G401.6 (cell line): ENCODE results near the gene ARPP19.
"Not testable (repeated sequence)": the region's sequence is repeated elsewhere in the genome, so short reads cannot be mapped to it uniquely, and the experiment has no call there.

Source experiments
- FAIRE-seq: peaks from 2 replicates; lab custom pipeline; 2012; peaks lifted over from hg19 to GRCh38; lab: Jason Lieb, UNC

Gene ARPP19

DNA sequence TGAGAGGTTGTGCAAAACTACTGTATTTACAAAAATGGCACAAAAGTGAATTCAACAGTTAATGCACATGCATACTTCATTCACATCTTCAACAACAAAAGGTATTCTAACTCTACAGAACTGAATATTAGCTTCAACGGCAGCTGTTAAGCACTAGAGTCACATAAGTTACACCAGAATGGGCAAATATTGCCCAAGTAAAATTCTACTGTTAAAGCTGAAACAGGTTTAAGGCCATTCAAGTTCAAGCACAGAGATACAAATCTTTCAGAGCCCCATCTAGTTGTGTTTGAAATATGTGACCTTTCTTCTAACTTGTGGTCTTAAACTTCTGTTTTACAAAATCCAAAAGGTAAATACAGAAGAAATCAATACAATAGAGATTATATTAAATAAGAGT lies 17.6 kb downstream of the ARPP19 start:
- FAIRE-seq = not testable (repeated sequence)

GRCh38 chr15:52546031-52546751 lies 22.6 kb downstream of the ARPP19 start:
- FAIRE-seq = no peak

GRCh38 chr15:52540374-52541012 lies 28.3 kb downstream of the ARPP19 start:
- FAIRE-seq = no peak

DNA sequence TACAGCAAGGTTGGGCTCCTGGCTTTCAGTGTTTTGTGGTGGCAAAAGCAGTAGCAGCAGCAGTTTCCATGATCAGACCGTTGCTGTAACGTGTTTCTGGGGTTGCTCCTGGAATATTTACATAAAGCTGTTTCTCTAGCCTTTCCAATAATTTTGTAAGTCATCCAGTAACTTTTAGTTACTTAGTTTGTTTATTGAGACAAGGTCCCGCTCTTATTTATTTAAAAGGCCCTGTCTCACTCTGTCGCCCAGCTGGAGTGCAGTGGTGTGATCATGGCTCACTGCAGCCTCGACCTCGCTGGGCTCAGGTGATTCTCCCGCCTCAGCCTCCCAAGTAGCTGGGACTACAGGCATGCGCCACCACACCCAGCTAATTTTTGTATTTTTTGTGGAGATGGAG lies 31.4 kb downstream of the ARPP19 start:
- no peak for FAIRE-seq

- no peak for FAIRE-seq
Measured at GRCh38 chr15:52532427-52532826, 36.4 kb downstream of the ARPP19 start.

GRCh38 chr15:52529940-52530339 lies 38.9 kb downstream of the ARPP19 start:
- FAIRE-seq = no peak

GRCh38 chr15:52529341-52529924 lies 39.4 kb downstream of the ARPP19 start:
- no peak for FAIRE-seq

DNA sequence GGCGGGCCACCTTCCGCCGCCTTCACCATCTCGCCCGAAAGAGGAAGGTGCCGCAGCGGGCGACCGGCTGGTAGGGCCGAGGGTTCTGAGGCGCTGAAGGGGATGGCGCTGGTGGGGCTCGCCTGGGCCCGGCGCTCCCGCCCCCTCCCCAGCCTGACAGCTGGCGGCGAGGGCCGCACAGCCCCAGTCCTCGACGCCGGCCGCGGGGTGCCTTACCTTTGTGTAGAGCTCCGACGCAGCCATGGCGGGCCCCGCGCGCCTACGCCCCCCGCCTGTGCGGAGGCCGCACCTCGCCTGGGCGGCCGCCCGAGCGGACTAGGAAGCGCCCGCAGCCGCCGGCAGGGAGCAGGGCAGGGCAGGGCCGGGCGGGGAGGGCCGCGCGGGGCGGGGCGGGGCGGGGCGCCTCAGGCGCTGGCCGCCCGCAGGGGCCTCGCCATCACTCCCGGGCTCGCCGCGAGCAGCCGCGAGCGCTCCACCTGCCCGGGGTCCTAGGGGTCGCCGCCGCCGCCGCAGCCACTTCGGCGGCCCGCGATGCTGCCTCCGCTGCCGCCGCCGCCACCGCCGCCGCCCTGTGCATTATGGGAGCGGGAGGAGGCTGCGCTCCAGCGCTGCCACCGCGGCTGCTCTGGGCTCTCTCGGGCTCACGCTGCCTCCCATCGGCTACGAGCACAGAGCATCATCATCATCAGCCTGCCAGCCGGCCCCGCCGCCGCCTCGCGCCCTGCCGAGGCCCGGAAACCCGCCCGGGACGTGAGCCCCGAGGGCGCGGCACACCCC lies 40.1 kb downstream of the ARPP19 start, which contains the start of gene MYO5A:
Gene MYO5A (minus strand): TSS at position 317 of the 777 bp plus-strand sequence. CDS start 74 bp downstream, at position 243.
- no peak for FAIRE-seq

GRCh38 chr15:52527911-52528563 lies 40.8 kb downstream of the ARPP19 start:
- FAIRE-seq = no peak

GRCh38 chr15:52527196-52527910 lies 41.5 kb downstream of the ARPP19 start:
- no peak for FAIRE-seq

DNA sequence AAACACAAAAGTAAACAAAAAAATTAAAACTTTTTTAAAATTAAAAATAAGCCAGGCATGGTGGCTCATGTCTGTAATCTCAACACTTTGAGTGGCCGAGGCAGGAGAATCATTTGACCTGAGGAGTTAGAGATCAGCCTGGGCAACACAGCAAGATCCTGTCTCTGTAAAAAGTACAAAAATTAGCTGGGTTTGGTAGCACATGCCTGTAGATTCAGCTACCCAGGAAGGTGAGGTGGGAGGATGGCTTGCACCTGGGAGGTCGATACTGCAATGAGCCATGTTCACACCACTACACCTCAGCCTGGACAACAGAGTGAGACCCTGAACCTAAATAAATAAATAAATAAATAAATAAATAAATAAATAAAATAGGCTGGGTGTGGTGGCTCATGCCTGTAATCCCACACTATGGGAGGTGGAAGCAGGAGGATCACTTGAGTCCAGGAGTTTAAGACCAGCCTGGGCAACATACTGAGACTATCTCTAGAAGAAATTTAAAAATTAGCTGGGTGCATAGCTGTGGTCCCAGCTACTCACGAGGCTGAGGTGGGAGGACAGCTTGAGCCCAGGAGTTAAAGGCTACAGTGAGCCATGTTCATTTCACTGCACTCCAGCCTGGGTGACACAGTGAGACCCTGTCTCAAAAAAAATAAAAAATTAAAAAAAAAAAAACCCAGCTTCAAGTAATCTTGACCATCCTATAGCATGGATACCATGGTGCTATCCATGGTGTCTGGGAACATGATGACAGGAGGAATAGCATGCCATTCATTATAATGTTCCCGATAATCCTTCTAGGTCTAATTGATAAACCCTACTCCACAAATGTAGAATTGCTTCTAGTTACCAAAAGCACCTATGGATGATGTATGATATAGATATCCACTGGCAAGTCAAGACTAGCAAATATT lies 44.4 kb downstream of the ARPP19 start:
- FAIRE-seq = no peak

DNA sequence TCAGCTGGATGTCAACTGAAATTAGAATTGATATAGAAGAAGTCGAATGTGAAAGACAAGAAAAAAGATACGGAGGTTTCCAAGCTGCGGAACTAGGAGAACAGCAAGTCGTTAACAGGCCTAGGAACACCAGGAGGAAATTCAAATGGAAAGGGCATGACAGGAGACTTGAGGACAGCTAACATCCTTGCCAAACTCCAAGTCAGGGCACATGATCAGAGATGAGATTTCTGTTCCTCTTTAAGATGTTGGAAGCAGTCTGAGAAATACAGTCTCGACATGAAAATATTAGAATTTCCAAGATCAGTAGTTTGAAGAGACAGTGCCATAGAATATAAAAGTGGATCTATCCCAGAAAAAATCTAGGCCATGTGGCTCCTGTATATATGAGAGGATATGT lies 45.2 kb downstream of the ARPP19 start:
- FAIRE-seq = no peak

DNA sequence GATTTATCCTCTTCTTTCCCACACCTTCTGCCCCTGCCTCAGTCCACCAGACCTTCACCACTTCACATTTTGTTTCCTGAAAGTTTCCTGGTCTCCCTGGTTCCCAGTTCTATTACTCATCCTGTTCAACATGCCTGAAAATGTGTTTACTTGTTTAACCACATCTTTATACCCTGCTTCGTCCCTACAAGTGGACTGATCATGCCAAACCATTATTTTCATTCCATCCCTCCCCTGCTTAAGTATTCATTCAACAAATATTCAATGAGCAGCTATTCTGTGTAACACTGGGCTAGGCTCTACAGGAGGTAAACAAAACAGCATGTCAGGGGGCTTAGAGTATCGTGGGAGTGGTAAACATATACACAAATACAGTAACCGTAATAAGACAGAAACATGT lies 45.6 kb downstream of the ARPP19 start:
- no peak for FAIRE-seq

- FAIRE-seq = no peak
Measured at GRCh38 chr15:52521682-52522081, 47.1 kb downstream of the ARPP19 start.

GRCh38 chr15:52520421-52520820 lies 48.4 kb downstream of the ARPP19 start:
- no peak for FAIRE-seq

DNA sequence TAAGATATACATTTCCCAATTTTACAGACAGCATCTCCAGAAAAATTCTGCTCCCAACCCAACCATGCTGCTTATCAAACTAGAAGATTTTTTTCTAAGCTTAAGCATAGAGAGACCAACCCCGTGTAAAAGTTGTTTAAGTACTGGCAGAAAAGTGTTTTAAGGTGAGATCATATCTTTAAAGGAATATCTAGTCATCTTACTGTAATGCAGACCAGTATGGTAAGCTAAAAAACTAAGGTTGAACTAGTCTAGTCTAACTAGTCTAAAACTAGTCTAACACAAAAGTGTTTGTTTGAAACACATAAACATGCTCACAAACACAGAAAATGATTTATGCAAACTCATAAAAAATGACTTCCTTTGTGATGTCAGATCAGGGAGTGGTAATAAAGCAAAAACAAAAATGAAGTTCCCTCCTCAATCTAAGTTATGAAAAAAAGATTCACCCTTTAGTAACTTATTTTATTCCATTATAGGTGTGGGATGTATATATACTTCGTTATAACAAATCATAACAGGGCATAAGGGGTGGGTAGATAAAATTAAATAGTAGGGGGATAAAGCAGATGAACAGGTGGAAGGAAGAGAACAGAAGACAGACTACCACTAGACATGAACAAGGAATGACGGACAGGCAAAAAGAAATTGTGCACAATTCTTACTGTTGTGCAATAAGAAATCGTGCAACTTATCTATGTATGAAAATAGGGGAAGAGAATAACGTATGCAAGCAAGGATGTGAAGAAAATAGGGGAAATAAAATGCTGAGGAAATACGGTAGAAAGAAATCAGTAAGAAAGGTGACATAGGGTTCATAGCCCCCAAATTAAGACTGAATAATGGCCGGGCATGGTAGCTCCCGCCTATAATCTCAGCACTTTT lies 50.1 kb downstream of the ARPP19 start:
- no peak for FAIRE-seq

DNA sequence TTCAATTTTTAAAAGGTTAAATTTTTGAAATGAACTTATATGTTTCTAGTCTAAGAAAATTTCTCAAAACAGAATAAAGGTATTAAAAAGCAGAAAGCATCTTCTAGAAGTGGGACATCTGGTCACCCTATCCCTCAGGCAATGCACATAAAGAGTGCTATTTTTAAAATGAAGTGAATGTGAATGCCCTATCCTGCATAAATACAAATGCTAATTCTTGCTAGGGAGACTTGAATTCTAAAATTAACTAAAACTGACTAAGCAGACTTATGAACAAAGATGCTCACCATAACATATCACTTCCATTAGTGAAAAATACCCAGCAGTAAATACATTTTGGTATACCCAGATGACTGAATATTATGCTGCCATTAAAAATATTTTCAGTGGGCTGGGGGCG lies 51.8 kb downstream of the ARPP19 start:
- no peak for FAIRE-seq

GRCh38 chr15:52515343-52515742 lies 53.5 kb downstream of the ARPP19 start:
- FAIRE-seq = no peak

GRCh38 chr15:52514482-52514881 lies 54.3 kb downstream of the ARPP19 start:
- FAIRE-seq = no peak
